Embryonic facial prominence (tissue), 1 donor: ENCODE results near the gene DAPK2.
"Not testable (repeated sequence)": the region's sequence is repeated elsewhere in the genome, so short reads cannot be mapped to it uniquely, and the experiment has no call there.

Experiments
- DNase-seq: peaks from one replicate; pipeline ENCODE4 v3.0.0-alpha.2; 2016; ENCODE audit errors: extremely low spot score

Gene DAPK2

GRCh38 chr15:63915873-63916771 lies 130.2 kb downstream of the DAPK2 start:
- no peak for DNase-seq

GRCh38 chr15:63915209-63915872 lies 130.9 kb downstream of the DAPK2 start:
- no peak for DNase-seq

- no peak for DNase-seq
These were observed 132.4 kb downstream of the DAPK2 start for GRCh38 chr15:63913786-63914315.

GRCh38 chr15:63913336-63913735 lies 132.9 kb downstream of the DAPK2 start:
- DNase-seq, result no peak

GRCh38 chr15:63912061-63912615 lies 134.1 kb downstream of the DAPK2 start:
- no peak for DNase-seq

- DNase-seq, result no peak
These were observed 135.1 kb downstream of the DAPK2 start for GRCh38 chr15:63911160-63911559.

GRCh38 chr15:63909819-63910437 lies 136.4 kb downstream of the DAPK2 start:
- DNase-seq, result no peak

- no peak for DNase-seq
These were observed 137.3 kb downstream of the DAPK2 start for GRCh38 chr15:63908991-63909390.

GRCh38 chr15:63908281-63908680 lies 138.0 kb downstream of the DAPK2 start:
- no peak for DNase-seq

GRCh38 chr15:63907521-63907920 lies 138.8 kb downstream of the DAPK2 start:
- no peak for DNase-seq

- DNase-seq, result no peak
These were observed 140.1 kb downstream of the DAPK2 start for GRCh38 chr15:63906266-63906584.

- no peak for DNase-seq
These were observed 140.6 kb downstream of the DAPK2 start for GRCh38 chr15:63905558-63906265.

- DNase-seq, result no peak
These were observed 141.2 kb downstream of the DAPK2 start for GRCh38 chr15:63905131-63905530.

- no peak for DNase-seq
These were observed 142.2 kb downstream of the DAPK2 start for GRCh38 chr15:63904042-63904441.

GRCh38 chr15:63902671-63903035 lies 143.6 kb downstream of the DAPK2 start:
- DNase-seq, result no peak

- no peak for DNase-seq
These were observed 144.2 kb downstream of the DAPK2 start for GRCh38 chr15:63901912-63902670.

- DNase-seq, result no peak
These were observed 146.0 kb downstream of the DAPK2 start for GRCh38 chr15:63900306-63900705.

GRCh38 chr15:63899606-63900005 lies 146.7 kb downstream of the DAPK2 start:
- DNase-seq, result not testable (repeated sequence)

- DNase-seq, result no peak
These were observed 147.1 kb downstream of the DAPK2 start for GRCh38 chr15:63899193-63899592.

GRCh38 chr15:63896336-63897115 lies 149.8 kb downstream of the DAPK2 start:
- no peak for DNase-seq
